Forelimb muscle (tissue), 1 donor: Measurements from ENCODE around the gene RRBP1. TPM values are rescaled to one million over a fixed set of nuclear protein-coding genes. Genes with fewer than 3 reads are reported as not detected.

Experiments used
- DNase-seq: peaks from one replicate; pipeline ENCODE4 v3.0.0-alpha.2; 2013; ENCODE audit warnings: low read depth
- polyA plus RNA-seq: library from polyadenylated mRNA; unstranded; fragments of 120-200 nt; gene quantifications from one replicate; pipeline ENCODE4 v1.2.1, GENCODE V29; 2013; ENCODE audit not compliant: insufficient read length

The RRBP1 gene
- polyA plus RNA-seq, 1 donor = 91.5 TPM

- DNase-seq = no peak
These were observed 101.1 kb downstream of the RRBP1 start for GRCh38 chr20:17580895-17581294.

- no peak for DNase-seq
These were observed 102.5 kb downstream of the RRBP1 start for GRCh38 chr20:17579369-17580039.

- no peak for DNase-seq
These were observed 105.8 kb downstream of the RRBP1 start for GRCh38 chr20:17576215-17576614.

- DNase-seq = no peak
These were observed 108.6 kb downstream of the RRBP1 start for GRCh38 chr20:17573463-17573862.

GRCh38 chr20:17572034-17572638 is 109.9 kb downstream of the RRBP1 start:
- DNase-seq = no peak

- DNase-seq = no peak
These were observed 110.9 kb downstream of the RRBP1 start for GRCh38 chr20:17571153-17571527.

- no peak for DNase-seq
These were observed 111.5 kb downstream of the RRBP1 start for GRCh38 chr20:17570347-17571152.

GRCh38 chr20:17569616-17570346 is 112.3 kb downstream of the RRBP1 start, which contains the start of gene DSTN:
TSS of gene DSTN (plus strand) at chr20:17570075. CDS start at chr20:17570209, 134 bp downstream.
- DNase-seq = no peak

GRCh38 chr20:17568972-17569521 is 113.0 kb downstream of the RRBP1 start:
- no peak for DNase-seq

GRCh38 chr20:17568045-17568788 is 113.8 kb downstream of the RRBP1 start:
- no peak for DNase-seq

GRCh38 chr20:17566345-17566744 is 115.7 kb downstream of the RRBP1 start:
- DNase-seq = no peak

GRCh38 chr20:17565169-17565845 is 116.7 kb downstream of the RRBP1 start:
- DNase-seq = no peak

Other genes with a start within 250 kb of the RRBP1 start
- 2.1 TPM for gene BFSP1, start 150.9 kb downstream of the RRBP1 start, polyA plus RNA-seq
- gene DSTN, start 112.2 kb downstream of the RRBP1 start, polyA plus RNA-seq = 248 TPM
- not detected for gene BANF2, start 17.7 kb upstream of the RRBP1 start, polyA plus RNA-seq